Endothelial cell (in vitro differentiated cells): ENCODE measurements around the gene ASPA. TPM values are rescaled to one million over a fixed set of nuclear protein-coding genes. Genes with fewer than 3 reads are reported as not detected.
"Not testable (repeated sequence)": the region's sequence is repeated elsewhere in the genome, so short reads cannot be mapped to it uniquely, and the experiment has no call there.

ENCODE experiments used
- DNase-seq: peaks from one replicate; pipeline ENCODE4 v3.0.0; 2021; ENCODE audit warnings: low spot score
- H3K27ac Mint-ChIP-seq: one replicate; pipeline ENCODE4 v1.8.0; 2021; ENCODE audit warnings: mixed read lengths, inconsistent platforms; ENCODE audit not compliant: unreplicated experiment
- H3K27me3 Mint-ChIP-seq: one replicate; pipeline ENCODE4 v1.8.0; 2021; ENCODE audit warnings: mild to moderate bottlenecking, moderate library complexity, mixed read lengths, inconsistent platforms; ENCODE audit not compliant: unreplicated experiment
- H3K36me3 Mint-ChIP-seq: one replicate; pipeline ENCODE4 v1.8.0; 2021; ENCODE audit warnings: mild to moderate bottlenecking, low read depth, mixed read lengths, inconsistent platforms; ENCODE audit not compliant: unreplicated experiment
- H3K4me1 Mint-ChIP-seq: one replicate; pipeline ENCODE4 v1.8.0; 2021; ENCODE audit warnings: mild to moderate bottlenecking, mixed read lengths, inconsistent platforms; ENCODE audit not compliant: unreplicated experiment
- H3K4me3 Mint-ChIP-seq: one replicate; pipeline ENCODE4 v1.8.0; 2021; ENCODE audit warnings: mild to moderate bottlenecking, mixed read lengths, inconsistent platforms; ENCODE audit not compliant: unreplicated experiment
- H3K9me3 Mint-ChIP-seq: one replicate; pipeline ENCODE4 v1.8.0; 2021; ENCODE audit warnings: mixed read lengths, inconsistent platforms; ENCODE audit not compliant: unreplicated experiment
- total RNA-seq: library from RNA; stranded (reverse); fragmentation: NEBNext Ultra II Directional; extraction: Animal tissue kit (Norgen Biotek cat#: 25700); gene quantifications from one replicate; pipeline ENCODE4 v1.2.1, GENCODE V29; 2021; ENCODE audit not compliant: unreplicated experiment
- TF ChIP-seq, protein P1 (sequence below): fragments of 200-600 bp; sonication (generic); IDR thresholded peaks from one replicate; pipeline ENCODE4 v1.5.0; 2021; ENCODE audit warnings: antibody characterized with exemption; ENCODE audit not compliant: unreplicated experiment

The ASPA gene
- total RNA-seq, 1 donor from 2014 or later: not detected

DNA sequence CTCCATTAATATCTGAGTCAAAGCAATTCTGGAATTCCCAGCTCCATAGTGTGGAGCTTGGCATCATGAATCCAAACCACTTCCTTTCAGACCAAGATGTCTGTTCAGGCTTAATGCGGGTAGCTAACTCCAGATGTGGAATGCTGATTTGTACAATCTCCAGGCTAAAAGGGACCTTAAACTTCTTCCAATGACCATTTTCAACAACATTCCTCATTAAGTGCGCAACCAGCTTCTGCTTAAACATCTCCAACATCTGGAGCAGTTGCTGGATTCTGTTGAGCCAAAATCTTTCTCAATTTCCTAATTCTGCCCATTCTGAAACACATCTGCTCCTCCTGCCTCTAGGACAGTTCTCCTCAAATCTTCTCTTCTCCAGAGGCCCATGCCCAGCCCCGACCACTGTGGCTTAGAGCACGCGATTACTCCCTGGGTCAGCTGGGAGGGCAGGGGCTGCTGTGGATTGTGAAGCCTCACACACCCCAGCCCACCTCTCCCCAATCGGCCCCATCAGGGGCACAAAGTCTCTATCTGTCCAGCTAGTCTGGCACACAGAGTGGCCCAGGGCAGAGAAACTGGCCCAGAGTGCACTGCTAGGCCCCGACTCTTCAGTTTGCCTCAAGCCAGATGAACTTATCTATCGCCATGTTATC lies 36.2 kb downstream of the ASPA start:
- H3K27me3 Mint-ChIP-seq: peaks cover 2% of the 10 kb centered on the region
- DNase-seq: no peak
- H3K9me3 Mint-ChIP-seq: no peaks in the 10 kb centered on the region
- no peaks in the 10 kb centered on the region for H3K36me3 Mint-ChIP-seq
- TF ChIP-seq, protein P1, sequence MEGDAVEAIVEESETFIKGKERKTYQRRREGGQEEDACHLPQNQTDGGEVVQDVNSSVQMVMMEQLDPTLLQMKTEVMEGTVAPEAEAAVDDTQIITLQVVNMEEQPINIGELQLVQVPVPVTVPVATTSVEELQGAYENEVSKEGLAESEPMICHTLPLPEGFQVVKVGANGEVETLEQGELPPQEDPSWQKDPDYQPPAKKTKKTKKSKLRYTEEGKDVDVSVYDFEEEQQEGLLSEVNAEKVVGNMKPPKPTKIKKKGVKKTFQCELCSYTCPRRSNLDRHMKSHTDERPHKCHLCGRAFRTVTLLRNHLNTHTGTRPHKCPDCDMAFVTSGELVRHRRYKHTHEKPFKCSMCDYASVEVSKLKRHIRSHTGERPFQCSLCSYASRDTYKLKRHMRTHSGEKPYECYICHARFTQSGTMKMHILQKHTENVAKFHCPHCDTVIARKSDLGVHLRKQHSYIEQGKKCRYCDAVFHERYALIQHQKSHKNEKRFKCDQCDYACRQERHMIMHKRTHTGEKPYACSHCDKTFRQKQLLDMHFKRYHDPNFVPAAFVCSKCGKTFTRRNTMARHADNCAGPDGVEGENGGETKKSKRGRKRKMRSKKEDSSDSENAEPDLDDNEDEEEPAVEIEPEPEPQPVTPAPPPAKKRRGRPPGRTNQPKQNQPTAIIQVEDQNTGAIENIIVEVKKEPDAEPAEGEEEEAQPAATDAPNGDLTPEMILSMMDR: no peak
- H3K4me3 Mint-ChIP-seq: no peak overlapping the region
- no peaks in the 10 kb centered on the region for H3K4me1 Mint-ChIP-seq
- no peak overlapping the region for H3K27ac Mint-ChIP-seq

DNA sequence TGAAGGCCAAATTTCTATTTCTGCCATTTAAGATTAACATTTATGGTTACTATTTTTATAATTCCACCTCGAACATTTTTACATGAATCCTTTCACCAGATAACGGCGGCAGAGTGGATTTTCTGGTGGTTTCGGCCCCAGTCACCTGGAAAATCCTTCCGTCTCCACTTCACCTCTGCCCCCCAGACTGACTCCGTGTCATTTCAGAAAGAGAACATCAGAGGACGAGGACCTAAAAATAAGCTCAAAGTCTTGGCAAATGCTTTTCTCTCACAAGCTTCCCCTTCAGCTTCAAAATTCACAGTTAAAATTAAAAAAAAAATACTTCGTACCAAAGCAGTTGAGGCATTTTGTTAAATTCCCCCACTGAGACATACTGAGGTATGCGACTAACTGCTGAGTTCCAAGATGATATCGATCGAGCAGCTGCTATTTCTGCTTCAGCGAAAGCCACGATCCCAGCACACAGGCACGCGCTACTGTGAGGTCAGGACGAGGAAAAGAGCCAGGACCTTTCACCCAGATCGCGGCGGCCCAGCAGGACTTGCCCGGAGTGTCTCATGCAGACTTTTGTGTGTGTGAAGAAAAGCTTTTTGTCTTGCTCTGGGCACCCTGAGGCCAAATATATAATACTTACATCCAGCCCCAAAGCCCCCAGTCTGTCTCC lies 36.8 kb downstream of the ASPA start:
- no peaks in the 10 kb centered on the region for H3K9me3 Mint-ChIP-seq
- DNase-seq: no peak
- no peaks in the 10 kb centered on the region for H3K4me1 Mint-ChIP-seq
- no peaks in the 10 kb centered on the region for H3K36me3 Mint-ChIP-seq
- TF ChIP-seq, protein P1: no peak
- H3K27ac Mint-ChIP-seq: no peak overlapping the region
- peaks cover 2% of the 10 kb centered on the region for H3K27me3 Mint-ChIP-seq
- no peak overlapping the region for H3K4me3 Mint-ChIP-seq

DNA sequence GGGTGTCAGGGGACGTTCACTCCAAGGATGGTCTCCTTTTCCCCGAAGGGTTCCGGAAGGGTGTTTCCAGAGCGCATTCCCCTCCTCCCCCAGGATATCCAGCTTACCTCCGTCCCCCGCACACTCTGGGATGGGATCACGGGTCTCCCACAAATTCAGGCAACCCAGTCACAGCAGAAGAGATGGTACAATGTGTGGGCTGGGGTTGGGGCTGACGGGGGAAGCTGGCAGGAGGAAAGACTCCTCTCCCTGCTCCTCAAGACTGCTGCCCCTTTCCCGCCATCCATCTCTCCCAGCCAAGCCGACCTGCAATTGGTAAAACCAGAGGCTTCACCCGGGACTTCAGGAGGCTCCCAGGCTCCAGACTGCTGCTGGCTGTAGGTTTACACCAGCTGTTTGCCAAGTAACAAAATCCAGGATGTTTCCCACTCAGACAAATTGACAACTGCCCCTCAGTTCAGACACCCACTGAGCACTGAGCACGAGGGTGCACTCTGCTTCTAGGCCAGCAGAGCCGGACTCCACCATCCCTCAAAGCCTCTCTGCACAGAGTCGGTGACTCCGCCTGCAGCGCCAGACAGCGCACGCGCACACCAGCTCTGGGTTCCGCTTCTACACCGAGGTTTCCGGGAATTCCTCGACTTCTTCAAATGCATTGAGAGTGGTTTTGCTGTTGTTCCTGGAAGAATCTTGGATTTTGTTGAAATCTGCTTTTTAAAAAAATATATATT lies 37.7 kb downstream of the ASPA start:
- no peaks in the 10 kb centered on the region for H3K4me1 Mint-ChIP-seq
- H3K27ac Mint-ChIP-seq: no peak overlapping the region
- peaks cover 2% of the 10 kb centered on the region for H3K27me3 Mint-ChIP-seq
- H3K9me3 Mint-ChIP-seq: no peaks in the 10 kb centered on the region
- TF ChIP-seq, protein P1: no peak
- H3K36me3 Mint-ChIP-seq: no peaks in the 10 kb centered on the region
- H3K4me3 Mint-ChIP-seq: no peak overlapping the region
- no peak for DNase-seq

DNA sequence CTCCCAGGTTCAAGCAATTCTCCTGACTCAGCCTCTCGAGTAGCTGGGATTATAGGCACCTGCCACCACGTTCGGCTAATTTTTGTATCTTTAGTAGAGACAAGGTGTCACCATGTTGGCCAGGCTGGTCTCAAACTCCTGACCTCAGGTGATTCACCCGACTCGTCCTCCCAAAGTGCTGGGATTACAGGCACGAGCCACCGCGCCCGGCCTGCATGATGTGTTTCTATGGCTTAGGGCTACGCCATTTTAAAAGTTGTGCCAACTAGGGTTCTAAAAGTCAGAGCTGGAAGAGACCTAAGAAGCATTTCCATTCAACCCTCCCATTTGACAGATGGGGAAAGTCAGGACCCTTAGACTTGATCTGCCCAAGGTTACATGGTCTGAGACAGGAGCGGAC lies 38.4 kb downstream of the ASPA start:
- H3K4me3 Mint-ChIP-seq, H3K4me1 Mint-ChIP-seq, H3K27me3 Mint-ChIP-seq, H3K9me3 Mint-ChIP-seq, DNase-seq, H3K36me3 Mint-ChIP-seq, H3K27ac Mint-ChIP-seq: not testable (repeated sequence)

DNA sequence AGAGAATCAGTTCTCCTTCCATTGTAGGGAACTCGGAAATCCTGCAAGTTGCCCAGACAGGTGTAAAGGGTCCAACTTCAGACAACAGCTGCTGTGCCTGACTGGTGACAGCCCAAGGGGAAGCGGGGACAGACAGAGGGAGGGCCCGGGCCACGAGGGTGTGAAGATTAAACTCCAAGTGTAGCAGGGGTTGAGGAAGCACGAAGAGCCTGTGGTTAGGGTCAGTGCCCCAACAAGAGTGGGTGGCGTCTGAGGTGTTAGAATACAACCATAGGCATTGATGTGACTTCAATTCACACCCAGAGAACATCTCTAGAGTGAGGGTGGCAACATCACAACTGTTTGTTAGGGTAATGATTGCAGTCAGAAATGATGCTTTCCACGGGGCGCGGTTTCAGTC lies 39.1 kb downstream of the ASPA start:
- TF ChIP-seq, protein P1: no peak
- no peaks in the 10 kb centered on the region for H3K4me1 Mint-ChIP-seq
- no peak overlapping the region for H3K4me3 Mint-ChIP-seq
- H3K36me3 Mint-ChIP-seq: no peaks in the 10 kb centered on the region
- H3K27me3 Mint-ChIP-seq: peaks cover 2% of the 10 kb centered on the region
- H3K9me3 Mint-ChIP-seq: no peaks in the 10 kb centered on the region
- DNase-seq: no peak
- H3K27ac Mint-ChIP-seq: no peak overlapping the region

DNA sequence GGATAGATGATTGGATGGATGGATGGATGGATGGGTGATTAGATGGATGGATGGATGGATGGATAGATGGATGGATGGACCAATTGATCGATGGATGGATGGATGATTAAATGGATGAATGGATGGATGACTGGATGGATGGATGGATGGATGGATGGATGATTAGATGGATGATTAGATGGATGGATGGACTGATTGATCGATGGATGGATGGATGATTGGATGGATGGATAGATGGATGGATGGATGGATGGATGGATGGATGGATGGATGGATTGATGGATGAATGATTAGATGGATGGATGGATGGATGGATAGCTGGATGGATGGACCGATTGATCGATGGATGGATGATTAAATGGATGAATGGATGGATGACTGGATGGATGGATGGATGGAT lies 43.7 kb downstream of the ASPA start:
- not testable (repeated sequence) for H3K36me3 Mint-ChIP-seq, H3K4me1 Mint-ChIP-seq, H3K27ac Mint-ChIP-seq, DNase-seq, H3K4me3 Mint-ChIP-seq, H3K9me3 Mint-ChIP-seq, H3K27me3 Mint-ChIP-seq
